GM21360 (cell line): ENCODE measurements around the gene IGFBP3.

ENCODE experiments used
- ATAC-seq: cut with Tn5 transposase; IDR thresholded peaks from one replicate; pipeline ENCODE4 v1.9.1; 2021; ENCODE audit warnings: mild to moderate bottlenecking, moderate library complexity; ENCODE audit not compliant: unreplicated experiment

IGFBP3 gene

GRCh38 chr7:45923290-45923689, 2.2 kb upstream of the IGFBP3 start:
- ATAC-seq: no peak

- ATAC-seq: no peak
Observed at GRCh38 chr7:45922810-45923209, 1.7 kb upstream of the IGFBP3 start.

GRCh38 chr7:45921699-45922519, 837 bp upstream of the IGFBP3 start:
- ATAC-seq: no peak

GRCh38 chr7:45921381-45921698, 268 bp upstream of the IGFBP3 start:
- ATAC-seq: no peak

GRCh38 chr7:45919993-45920459, 1.0 kb downstream of the IGFBP3 start:
- no peak for ATAC-seq

- ATAC-seq: no peak
Observed at GRCh38 chr7:45919231-45919784, 1.8 kb downstream of the IGFBP3 start.

GRCh38 chr7:45918556-45918955, 2.5 kb downstream of the IGFBP3 start:
- no peak for ATAC-seq

- ATAC-seq: peak; percentile 76
Observed at GRCh38 chr7:45917658-45918057, 3.4 kb downstream of the IGFBP3 start.

- ATAC-seq: no peak
Observed at GRCh38 chr7:45917064-45917463, 4.0 kb downstream of the IGFBP3 start.

- ATAC-seq: no peak
Observed at GRCh38 chr7:45915606-45916005, 5.5 kb downstream of the IGFBP3 start.

- ATAC-seq: no peak
Observed at GRCh38 chr7:45914911-45915310, 6.2 kb downstream of the IGFBP3 start.

- ATAC-seq: no peak
Observed at GRCh38 chr7:45912972-45913371, 8.1 kb downstream of the IGFBP3 start.

- no peak for ATAC-seq
Observed at GRCh38 chr7:45911311-45911710, 9.8 kb downstream of the IGFBP3 start.

- ATAC-seq: no peak
Observed at GRCh38 chr7:45910855-45911254, 10.2 kb downstream of the IGFBP3 start.

- ATAC-seq: no peak
Observed at GRCh38 chr7:45909561-45909960, 11.5 kb downstream of the IGFBP3 start.

GRCh38 chr7:45902820-45903219, 18.3 kb downstream of the IGFBP3 start:
- no peak for ATAC-seq

GRCh38 chr7:45901566-45901965, 19.5 kb downstream of the IGFBP3 start:
- no peak for ATAC-seq

- ATAC-seq: no peak
Observed at GRCh38 chr7:45898222-45898621, 22.9 kb downstream of the IGFBP3 start.

GRCh38 chr7:45897042-45897690, 23.9 kb downstream of the IGFBP3 start:
- ATAC-seq: no peak

- no peak for ATAC-seq
Observed at GRCh38 chr7:45894665-45895062, 26.4 kb downstream of the IGFBP3 start.

- no peak for ATAC-seq
Observed at GRCh38 chr7:45893996-45894664, 26.9 kb downstream of the IGFBP3 start.
